CD1c-positive myeloid dendritic cell (primary cell): Measurements from ENCODE around the gene KRTAP3-3.
"Not testable (repeated sequence)": the region's sequence is repeated elsewhere in the genome, so short reads cannot be mapped to it uniquely, and the experiment has no call there.

Experiments
- DNase-seq: peaks from one replicate; pipeline ENCODE4 v3.0.0-alpha.2; 2016; ENCODE audit errors: extremely low spot score

KRTAP3-3 gene

DNA sequence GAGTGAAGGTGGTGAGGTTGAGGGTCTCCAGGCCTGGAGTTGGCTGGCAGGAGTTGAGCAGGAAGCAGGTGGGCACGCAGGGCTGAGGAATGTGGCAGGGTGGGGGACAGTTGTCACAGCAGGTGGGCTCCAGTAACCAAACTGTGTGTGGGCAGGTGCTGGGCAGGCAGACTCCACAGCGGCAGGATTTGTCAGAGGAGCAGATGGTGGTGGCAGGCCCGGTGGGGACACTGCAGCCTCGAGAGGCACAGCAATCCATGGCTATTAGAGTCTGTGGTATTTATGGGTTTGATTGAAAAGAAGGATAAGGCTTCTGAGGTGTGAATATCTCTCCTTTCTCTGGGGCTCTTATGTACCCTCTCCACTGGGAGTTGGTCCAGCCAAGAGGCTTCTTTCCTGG is at the start of gene KRTAP3-3:
KRTAP3-3 (minus strand) TSS at position 326 of the 400 bp plus-strand sequence; CDS start at position 259, 67 bp downstream.
- no peak for DNase-seq

DNA sequence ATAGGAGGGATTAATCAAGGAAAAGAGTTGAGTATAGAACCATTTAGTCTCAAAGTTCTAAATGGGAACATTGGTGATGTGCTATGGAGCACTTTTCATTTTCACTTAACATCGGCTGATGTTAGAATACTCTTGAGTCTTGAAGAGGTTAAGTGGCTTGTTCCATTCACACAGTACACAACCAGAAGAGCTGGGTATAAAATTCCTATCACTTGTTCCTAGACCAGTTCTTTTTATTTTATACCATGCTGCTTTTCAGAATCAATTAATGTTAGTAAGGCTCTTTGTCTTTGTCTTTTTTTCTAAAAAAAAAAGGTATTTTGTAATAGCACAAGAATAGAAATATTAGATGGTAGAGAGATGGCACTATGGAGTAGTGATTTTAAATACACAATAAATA is 49.0 kb upstream of the KRTAP3-3 start:
- DNase-seq: no peak

DNA sequence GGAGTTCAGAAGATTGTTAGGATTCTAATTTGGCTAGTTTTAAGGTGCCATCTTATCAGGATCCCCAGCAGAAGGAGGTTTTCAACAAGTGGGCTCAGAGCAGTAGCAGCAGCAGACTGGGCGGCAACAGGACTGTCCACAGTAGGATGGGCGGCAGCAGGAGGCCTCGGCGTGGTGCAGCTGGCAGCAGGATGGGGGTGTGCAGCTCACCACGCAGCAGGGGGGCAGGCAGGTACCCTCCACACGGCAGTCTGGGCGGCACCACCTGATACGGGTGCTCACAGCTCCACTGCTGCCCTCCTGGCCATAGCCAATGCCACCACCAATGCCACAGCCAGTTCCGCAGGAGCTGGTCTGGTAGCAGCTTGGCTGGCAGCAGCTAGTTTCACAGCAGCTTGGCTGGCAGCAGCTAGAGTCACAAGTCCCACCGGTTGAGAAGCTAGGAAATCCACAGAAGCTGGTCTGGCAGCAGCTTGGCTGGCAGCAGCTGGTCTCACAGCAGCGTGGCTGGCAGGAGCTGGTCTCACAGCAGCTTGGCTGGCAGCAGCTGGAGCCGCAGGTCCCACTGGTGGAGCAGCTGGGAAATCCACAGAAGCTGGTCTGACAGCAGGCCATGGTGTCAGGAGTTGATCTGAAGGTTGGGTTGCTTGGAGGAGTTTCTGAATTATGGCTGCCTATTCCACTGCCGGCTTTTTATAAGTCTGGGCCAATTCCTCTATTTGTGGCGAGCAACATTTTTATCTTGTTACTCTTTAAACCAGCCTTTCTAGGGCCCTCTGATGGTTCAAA is 47.0 kb upstream of the KRTAP3-3 start, which contains the start of gene KRTAP1-1:
KRTAP1-1 (minus strand) TSS at position 668 of the 789 bp plus-strand sequence; CDS start at position 615, 53 bp downstream.
- not testable (repeated sequence) for DNase-seq

DNA sequence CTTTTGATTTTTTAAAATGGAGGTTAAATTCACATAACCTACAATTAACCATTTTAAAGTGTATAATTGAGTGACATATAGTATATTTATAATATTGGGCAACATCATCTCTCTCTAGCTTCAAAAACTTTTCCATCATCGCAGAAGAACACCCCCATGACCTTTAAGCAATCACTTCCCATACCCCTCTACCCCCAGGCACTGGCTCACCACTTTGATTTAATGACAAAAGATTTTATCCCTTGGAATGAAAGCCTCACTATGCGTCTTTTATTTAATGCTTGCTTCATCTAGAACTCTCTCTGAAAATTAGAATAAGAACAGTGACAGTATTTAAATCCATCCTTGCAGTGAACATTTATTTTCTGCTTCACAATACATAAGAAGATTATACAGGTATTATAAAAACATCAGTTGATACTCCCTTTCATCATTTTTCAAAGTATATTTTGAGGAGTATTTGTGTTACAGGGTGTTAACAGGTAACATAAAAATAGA is 43.9 kb upstream of the KRTAP3-3 start:
- no peak for DNase-seq

DNA sequence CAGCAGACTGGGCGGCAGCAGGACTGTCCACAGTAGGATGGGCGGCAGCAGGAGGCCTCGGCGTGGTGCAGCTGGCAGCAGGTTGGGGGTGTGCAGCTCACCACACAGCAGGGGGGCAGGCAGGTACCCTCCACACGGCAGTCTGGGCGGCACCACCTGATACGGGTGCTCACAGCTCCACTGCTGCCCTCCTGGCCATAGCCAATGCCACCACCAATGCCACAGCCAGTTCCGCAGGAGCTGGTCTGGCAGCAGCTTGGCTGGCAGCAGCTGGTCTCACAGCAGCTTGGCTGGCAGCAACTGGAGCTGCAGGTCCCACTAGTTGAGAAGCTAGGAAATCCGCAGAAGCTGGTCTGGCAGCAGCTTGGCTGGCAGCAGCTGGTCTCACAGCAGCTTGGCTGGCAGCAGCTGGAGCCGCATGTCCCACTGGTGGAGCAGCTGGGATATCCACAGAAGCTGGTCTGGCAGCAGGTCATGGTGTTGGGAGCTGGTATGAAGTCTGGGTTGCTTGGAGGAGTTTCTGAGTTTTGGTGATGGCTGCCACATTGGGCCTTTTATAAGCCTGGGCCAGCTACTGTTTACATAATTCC is 40.5 kb upstream of the KRTAP3-3 start, which contains the start of gene KRTAP1-3:
KRTAP1-3 (minus strand) TSS at position 529 of the 590 bp plus-strand sequence; CDS start at position 476, 53 bp downstream.
- DNase-seq: not testable (repeated sequence)

DNA sequence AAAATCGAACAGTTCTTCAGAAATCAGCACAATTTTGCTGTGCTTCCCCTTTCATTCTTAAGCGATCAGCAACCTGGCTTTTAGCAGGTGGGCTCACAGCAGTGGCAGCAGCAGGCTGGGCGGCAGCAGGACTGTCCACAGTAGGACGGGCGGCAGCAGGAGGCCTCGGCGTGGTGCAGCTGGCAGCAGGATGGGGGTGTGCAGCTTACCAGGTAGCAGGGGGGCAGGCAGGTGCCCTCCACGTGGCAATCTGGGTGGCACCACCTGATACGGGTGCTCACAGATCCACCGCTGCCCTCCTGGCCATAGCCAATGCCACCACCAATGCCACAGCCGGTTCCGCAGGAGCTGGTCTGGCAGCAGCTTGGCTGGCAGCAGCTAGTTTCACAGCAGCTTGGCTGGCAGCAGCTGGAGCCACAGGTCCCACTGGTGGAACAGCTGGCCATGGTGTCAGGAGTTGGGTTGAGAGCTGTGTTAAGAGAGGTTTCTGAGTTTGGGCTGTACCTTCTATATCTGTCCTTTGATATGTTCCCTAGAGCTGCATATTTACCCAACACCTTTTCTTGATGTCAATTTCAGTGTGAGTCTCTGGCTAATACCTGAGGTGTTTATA is 35.8 kb upstream of the KRTAP3-3 start, which contains the start of gene KRTAP1-4:
KRTAP1-4 (minus strand) TSS at position 563 of the 613 bp plus-strand sequence; CDS start at position 446, 117 bp downstream.
- DNase-seq: no peak

DNA sequence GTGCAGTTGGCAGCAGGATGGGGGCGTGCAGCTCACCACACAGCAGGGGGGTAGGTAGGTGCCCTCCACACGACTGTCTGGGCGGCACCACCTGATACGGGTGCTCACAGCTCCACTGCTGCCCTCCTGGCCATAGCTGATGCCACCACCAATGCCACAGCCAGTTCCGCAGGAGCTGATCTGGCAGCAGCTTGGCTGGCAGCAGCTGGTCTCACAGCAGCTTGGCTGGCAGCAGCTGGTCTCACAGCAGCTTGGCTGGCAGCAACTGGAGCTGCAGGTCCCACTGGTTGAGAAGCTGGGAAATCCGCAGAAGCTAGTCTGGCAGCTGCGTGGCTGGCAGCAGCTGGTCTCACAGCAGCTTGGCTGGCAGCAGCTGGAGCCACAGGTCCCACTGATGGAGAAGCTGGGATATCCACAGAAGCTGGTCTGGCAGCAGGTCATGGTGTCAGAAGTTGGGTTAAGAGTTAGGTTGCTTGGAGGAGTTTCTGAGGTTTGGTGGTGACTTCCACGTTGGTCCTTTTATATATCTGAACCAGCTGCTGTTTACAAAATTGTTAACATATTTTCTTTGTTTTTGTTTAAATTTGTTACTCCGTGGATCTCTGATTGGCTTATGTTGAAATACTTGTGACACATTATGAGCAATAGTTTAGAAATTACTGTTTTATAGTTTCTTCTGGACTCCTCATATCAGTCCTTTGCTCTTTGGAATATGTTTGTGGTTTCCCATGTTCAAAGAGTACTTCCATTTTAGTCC is 32.9 kb upstream of the KRTAP3-3 start, which contains the start of gene KRTAP1-5:
KRTAP1-5 (minus strand) TSS at position 494 of the 757 bp plus-strand sequence; CDS start at position 441, 53 bp downstream.
- no peak for DNase-seq

DNA sequence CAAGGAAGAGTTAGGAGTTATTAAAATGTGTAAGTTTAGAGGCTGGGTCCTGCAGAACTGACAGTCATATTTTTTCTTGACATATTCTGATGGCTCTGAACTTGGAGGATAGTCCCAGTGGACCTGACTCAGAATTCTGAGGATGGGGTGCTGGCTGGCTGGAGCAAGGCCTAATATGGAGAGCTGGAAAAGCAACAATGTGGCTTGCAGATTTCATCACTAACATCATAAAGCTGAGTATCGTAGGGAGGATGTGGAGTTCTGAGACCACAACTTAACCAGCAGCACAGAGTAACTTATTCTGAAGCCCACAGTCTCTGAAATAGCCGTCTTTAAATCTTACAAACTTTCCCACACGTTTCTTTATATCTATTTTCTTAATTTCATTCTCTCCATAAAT is 30.7 kb upstream of the KRTAP3-3 start:
- DNase-seq: no peak

DNA sequence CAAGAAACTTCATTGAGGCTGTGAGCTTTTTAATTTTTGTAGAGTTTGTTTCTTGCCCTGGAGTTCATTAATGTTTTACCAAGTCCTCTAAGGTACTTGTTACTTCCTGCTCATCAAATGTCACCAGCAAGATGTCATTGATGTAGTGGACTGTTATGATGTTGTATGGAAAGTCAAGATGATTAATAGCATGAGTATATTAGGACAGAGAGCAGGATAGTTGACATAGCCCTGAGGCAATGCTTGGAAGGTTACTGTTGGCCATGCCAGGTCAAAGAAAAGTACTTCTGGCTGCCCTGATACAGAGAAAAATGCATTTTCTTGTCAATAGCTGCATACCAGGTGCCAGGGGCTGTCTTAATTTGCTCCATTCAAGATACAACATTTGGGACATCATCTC is 26.4 kb upstream of the KRTAP3-3 start:
- DNase-seq: no peak

DNA sequence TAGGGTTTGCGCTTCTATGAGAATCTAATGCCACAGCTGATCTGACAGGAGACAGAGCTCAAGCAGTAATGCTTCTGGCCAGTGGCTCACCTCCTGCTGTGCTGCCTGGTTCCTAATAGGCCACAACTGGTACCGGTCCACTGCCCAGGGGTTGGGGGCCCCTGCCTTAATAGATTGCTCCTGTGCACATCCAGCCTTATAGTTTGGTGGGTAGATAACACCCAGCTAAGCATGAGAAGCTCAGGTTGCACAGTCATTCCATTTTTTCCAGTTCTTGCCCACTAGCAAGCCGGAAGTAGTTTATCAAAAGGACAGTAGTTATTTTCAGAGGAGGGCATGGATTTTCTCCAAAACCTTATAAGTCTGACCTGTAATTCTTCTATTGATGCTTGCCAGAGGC is 25.5 kb upstream of the KRTAP3-3 start:
- DNase-seq: no peak

DNA sequence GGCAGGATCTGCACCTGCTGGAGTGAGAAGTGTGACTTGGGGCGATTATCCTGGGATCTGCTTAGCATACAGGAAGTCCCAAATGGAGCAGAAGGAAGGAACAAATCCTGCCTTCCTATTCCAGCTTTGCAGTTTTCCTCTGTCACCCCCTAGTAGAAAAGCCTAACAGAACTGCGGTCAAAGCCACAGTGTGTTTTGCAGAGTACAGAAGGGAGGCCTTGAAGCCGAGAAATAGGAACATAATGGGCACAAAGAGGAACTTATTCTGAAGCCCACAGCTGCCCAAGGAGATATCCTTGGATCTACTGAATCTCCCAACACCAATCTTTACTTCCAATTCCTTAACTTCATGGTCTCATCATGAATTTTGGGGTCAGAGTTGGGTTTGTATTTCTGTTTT is 24.6 kb upstream of the KRTAP3-3 start:
- DNase-seq: no peak

DNA sequence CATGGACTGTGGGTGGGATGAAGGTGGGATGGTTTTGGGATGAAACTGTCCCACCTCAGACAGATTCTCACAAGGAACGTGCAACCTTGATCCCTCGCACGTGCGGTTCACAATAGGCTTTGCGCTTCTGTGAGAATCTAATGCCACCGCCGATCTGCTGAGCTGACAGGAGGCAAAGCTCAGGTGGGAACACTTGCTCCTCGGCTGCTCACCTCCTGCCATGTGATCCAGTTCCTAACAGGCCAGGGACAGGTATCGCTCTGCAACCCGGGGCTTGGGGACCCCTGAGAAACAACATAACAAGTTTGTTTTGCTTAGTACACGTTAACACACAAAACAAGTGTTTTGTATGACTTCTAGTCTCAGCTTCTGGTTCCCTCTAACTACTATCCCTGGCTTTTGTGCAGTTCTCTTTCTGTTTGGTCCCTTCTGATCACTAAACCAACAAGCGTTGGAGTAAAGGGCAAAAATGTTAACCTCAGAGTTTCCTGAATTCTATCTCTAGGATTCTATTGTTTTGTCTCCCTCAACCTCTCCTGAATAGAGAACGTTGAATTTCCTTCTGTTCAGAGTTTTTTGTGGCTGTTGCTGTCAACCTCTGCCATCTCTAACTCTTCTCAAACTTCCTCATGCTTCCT is 22.7 kb upstream of the KRTAP3-3 start:
- DNase-seq: no peak

DNA sequence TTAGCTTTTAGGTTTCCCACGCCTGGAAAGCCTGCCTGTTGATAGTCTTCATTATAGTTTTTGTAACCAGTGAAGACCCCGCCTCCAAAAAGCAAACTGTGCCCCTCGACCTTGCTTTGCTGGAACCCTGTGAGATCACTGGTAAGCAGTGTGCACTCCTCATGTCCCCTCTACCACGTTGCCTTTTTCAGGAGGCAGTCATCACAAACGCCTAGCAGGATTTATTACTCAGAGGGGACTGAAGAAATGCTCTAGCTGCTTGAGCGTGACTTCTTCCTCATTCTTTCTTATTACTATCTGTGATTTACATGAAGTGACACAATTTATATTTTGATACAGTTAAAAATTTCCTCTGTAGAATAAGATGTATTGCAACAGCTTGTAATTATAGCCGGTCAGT is 21.5 kb upstream of the KRTAP3-3 start:
- DNase-seq: no peak

DNA sequence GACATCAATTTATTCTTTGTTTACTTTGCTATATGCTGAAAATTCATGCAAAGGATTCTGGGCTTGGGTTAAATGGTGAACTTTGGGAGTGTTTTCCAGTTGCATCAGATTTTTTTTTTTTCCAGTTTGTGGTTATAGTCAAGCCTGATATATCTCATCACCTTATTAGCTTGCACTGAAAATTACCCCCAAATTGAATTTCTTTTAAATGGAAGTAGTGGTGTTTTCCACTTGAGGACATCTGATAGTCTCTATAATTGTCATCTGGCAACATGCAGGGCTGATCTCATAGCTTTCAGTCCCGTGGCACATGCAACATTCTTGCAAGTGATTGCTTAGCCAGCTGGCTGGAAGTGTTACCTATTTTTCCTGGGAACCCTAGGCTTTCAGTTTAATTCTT is 19.6 kb upstream of the KRTAP3-3 start:
- no peak for DNase-seq

DNA sequence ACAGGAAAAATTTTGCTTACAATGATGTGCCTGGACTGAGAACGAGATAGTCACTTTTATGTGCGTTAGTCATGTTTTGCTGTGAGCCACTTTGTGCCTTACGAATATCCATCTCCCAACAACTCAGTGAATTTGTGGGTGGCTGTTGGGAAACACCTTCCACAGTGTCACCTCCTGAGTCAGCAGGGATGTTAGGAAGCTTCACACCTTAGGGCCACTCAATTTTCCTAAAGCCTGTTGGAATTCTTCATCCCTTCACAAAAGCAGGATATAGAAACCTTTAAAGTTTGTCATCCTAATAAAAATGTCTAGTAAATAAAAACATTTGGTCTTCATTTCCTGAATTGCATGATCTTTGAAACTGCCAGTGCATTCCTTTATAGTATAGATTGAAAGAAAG is 19.2 kb upstream of the KRTAP3-3 start:
- DNase-seq: no peak

DNA sequence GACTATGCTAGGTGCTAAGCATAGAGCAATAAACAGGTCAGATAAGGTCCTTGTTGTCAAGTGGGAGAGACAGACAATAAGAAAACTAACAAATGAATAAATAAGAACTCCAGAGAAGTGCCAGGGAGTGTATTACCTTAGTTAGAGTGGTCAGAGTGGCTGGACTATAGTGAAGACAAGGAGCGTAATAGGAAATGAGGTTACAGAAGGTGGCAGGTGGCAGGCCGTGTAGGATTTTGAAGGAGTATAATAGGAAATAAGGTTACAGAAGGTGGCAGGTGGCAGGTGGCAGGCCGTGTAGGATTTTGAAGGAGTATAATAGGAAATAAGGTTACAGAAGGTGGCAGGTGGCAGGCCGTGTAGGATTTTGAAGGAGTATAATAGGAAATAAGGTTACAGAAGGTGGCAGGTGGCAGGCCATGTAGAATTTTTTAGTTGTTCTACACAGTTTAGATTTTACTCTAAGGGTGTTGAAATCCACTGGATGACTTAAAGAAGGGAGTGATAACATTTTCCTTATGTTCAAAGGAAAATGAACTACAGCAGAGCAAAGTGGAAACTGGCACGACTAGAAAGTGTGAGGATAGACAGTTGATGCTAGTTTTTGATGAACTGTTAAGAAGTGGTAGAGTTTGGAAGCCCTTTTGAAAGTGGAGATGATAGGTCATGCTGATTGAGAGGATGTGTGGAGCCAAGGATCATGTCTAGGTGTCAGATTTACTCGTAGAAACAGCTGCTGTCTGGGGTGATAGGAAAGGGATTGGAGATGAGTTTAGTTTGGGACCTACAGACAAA is 18.6 kb upstream of the KRTAP3-3 start:
- DNase-seq: no peak

DNA sequence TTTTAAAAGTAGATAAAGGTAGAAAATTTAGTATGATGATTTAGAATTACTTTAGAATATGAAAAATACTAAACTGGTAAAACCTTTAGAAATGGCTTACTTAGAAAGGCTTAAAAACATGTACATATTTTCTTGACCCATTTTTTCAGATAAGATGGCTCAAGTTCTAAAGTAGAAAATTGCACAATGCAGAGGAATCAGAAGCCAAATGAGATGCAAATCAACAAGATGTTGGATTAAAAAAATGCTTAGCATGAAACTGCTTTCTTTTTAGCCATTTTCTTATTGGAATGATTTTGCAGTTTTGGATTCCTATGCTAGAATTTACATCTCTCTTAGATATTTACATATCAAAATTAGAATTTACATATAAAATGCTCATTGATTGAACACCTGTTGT is 16.5 kb upstream of the KRTAP3-3 start:
- DNase-seq: no peak

DNA sequence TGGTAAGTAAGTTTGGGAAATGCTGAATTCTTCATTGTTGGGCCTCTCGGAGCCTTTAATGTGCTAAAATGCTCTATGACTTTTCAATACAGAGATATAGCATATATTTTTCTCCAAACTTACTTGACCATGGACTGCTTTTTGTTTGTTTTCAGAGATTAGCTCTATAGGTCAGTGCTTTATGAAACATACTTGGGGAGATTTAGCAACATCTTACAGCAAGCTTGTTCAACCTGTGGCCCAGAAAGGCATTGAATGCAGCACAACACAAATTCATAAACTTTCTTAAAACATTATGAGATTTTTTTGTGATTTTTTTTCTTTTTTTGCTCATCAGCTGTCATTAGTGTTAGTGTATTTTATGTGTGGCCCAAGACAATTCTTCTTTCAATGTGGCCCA is 16.0 kb upstream of the KRTAP3-3 start:
- DNase-seq: no peak

DNA sequence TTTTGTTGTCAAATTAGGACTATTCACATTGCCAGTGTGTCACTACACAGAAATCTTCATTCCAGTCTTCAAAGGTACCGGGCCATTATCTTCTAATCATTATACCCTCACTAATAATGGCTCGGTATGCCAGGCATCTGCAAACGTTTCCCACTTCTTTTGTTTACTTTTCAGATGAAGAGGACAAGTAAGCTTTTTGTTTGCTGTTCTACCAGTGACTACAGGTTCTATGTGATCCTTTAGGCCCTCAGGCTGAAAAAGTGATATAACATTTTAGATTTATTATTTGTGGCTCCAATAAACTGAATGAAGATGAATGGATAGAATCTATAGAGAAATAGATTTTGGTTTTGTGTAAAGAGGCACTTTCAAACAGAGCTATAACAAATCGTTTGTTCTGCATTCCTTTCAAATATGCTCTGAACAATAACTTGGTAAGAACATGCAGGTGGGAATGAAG is 15.4 kb upstream of the KRTAP3-3 start:
- no peak for DNase-seq

DNA sequence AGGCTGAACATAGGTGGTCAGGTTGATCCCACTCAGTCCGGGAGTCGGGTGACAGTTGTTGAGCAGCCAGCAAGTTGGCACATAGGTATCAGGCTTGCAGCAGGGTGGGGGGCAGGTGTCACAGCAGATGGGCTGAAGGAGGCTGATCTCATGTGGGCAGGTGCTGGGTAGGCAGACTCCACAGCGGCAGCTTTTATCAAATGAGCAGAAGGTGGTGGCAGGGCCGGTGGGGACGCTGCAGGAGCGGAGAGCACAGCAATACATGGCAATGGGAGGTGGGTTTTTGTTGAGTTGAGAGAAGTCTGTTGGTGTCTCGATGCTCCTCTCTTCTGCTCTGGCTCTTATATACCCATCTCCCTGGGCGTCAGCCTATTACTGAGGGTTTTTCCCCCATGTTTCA is 14.8 kb upstream of the KRTAP3-3 start, which contains the start of gene KRTAP3-1:
KRTAP3-1 (minus strand) TSS at position 318 of the 400 bp plus-strand sequence; CDS start at position 264, 54 bp downstream.
- no peak for DNase-seq
